ENCODE measurements around the gene SPACA4.

GRCh38 chr19:48595833-48596232 is 10.7 kb upstream of the SPACA4 start:
- TF ChIP-seq CTCF (IDR thresholded peaks at IDR 0.05): no peak
- no peak for TF ChIP-seq REST (IDR thresholded peaks at IDR 0.05; ENCODE audit: insufficient read depth in 1 of 2, low read depth in 2 of 2, low read length in 1 of 2)
- no peak for TF ChIP-seq POLR2AphosphoS5 (IDR thresholded peaks at IDR 0.05; ENCODE audit: low read depth, low read length)
- no peak for TF ChIP-seq TCF7L2 (IDR thresholded peaks at IDR 0.05; ENCODE audit: low read depth, low read length)
- TF ChIP-seq SIN3A (IDR thresholded peaks at IDR 0.05; ENCODE audit: borderline replicate concordance, insufficient read depth, low read depth, low read length): no peak
